Endothelial cell of umbilical vein (primary cell): ENCODE measurements around the gene LTBP1.

Source experiments
- MYC ChIP-seq: IDR thresholded peaks from one replicate; pipeline ENCODE4 v1.6.1; 2011; ENCODE audit warnings: mild to moderate bottlenecking, low read depth, low read length
- POLR2A ChIP-seq: IDR thresholded peaks from 2 replicates; pipeline ENCODE4 v1.6.1; 2012; ENCODE audit warnings: low read depth, mild to moderate bottlenecking, control low read depth, low read length
- POLR2AphosphoS5 ChIP-seq: IDR thresholded peaks from 2 replicates; pipeline ENCODE4 v1.6.1; 2012; ENCODE audit warnings: low read depth, mild to moderate bottlenecking, control low read depth, low read length, moderate library complexity; ENCODE audit not compliant: insufficient read depth
- TF ChIP-seq, protein P1 (sequence below), 2 donors: IDR thresholded peaks; 1 replicate in 1 of 2; 2 replicates in 1 of 2; pipeline ENCODE4 v1.5.1; 2011; ENCODE audit warnings: low read length in 2 of 2, mild to moderate bottlenecking in 2 of 2, moderate library complexity in 2 of 2, control low read depth in 1 of 2, inconsistent platforms in 1 of 2, low read depth in 1 of 2; ENCODE audit not compliant: insufficient read depth in 1 of 2; ENCODE audit errors: extremely low read depth in 1 of 2

GRCh38 chr2:32946314-32947075 is at the start of gene LTBP1:
- TF ChIP-seq, protein P1, sequence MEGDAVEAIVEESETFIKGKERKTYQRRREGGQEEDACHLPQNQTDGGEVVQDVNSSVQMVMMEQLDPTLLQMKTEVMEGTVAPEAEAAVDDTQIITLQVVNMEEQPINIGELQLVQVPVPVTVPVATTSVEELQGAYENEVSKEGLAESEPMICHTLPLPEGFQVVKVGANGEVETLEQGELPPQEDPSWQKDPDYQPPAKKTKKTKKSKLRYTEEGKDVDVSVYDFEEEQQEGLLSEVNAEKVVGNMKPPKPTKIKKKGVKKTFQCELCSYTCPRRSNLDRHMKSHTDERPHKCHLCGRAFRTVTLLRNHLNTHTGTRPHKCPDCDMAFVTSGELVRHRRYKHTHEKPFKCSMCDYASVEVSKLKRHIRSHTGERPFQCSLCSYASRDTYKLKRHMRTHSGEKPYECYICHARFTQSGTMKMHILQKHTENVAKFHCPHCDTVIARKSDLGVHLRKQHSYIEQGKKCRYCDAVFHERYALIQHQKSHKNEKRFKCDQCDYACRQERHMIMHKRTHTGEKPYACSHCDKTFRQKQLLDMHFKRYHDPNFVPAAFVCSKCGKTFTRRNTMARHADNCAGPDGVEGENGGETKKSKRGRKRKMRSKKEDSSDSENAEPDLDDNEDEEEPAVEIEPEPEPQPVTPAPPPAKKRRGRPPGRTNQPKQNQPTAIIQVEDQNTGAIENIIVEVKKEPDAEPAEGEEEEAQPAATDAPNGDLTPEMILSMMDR (IDR thresholded peaks at IDR 0.05; ENCODE audit: extremely low read depth in 1 of 2, insufficient read depth in 1 of 2, low read depth in 1 of 2, low read length in 2 of 2) = peak; percentile 88 to 90
- TF ChIP-seq POLR2A (peak; percentile 14), MYC (no peak), POLR2AphosphoS5 (peak; percentile 60)
